Activated B cell treated with CpG ODN at 0.5 μM for 24 hours (primary cell): ENCODE measurements around the gene PGM2. TPM values are rescaled to one million over a fixed set of nuclear protein-coding genes. Genes with fewer than 3 reads are reported as not detected.
A peak's percentile ranks its signal among the peaks of the same experiment; 100 is the strongest.

Experiments
- ATAC-seq: fragments of 200-7000 bp; cut with Tn5 transposase; one replicate; pipeline ENCODE4 v1.10.0; 2021; ENCODE audit warnings: low read depth, mild to moderate bottlenecking, moderate library complexity
- CTCF ChIA-PET: fragments of 350-600 bp; sonication (Branson Sonifier 250); formaldehyde crosslinking; loops from one replicate; lab custom pipeline; 2021; ENCODE audit warnings: antibody characterized with exemption; lab: Charles Lee
- POLR2A ChIA-PET: fragments of 350-600 bp; sonication (Branson Sonifier 250); formaldehyde crosslinking; loops from one replicate; lab custom pipeline; 2021; ENCODE audit warnings: antibody characterized with exemption; lab: Charles Lee
- DNase-seq: peaks from one replicate; pipeline ENCODE4 v3.0.0; 2022
- H3K27ac Mint-ChIP-seq: one replicate; pipeline ENCODE4 v1.8.0; 2020; ENCODE audit warnings: mixed read lengths
- H3K27me3 Mint-ChIP-seq: one replicate; pipeline ENCODE4 v1.8.0; 2021; ENCODE audit warnings: mixed read lengths
- H3K36me3 Mint-ChIP-seq: one replicate; pipeline ENCODE4 v1.8.0; 2021; ENCODE audit warnings: low read depth, mixed read lengths
- H3K4me1 Mint-ChIP-seq: one replicate; pipeline ENCODE4 v1.8.0; 2021; ENCODE audit warnings: mixed read lengths
- H3K4me3 Mint-ChIP-seq: one replicate; pipeline ENCODE4 v1.8.0; 2020; ENCODE audit warnings: mild to moderate bottlenecking, mixed read lengths
- H3K9me3 Mint-ChIP-seq: one replicate; pipeline ENCODE4 v1.8.0; 2020; ENCODE audit warnings: mixed read lengths
- intact Hi-C: fragments of 100-400 bp; cut with micrococcal nuclease; formaldehyde crosslinking; loops from one replicate; pipeline ENCODE4 v1.15.1; 2024
- total RNA-seq: library from RNA; stranded (reverse); gene quantifications from 2 replicates; pipeline ENCODE4 v1.2.3, GENCODE V29; 2022
- TF ChIP-seq, protein P1 (sequence below): fragments of 200-600 bp; IDR thresholded peaks from one replicate; pipeline ENCODE4 v1.8.0; 2022; ENCODE audit warnings: antibody characterized with exemption, mild to moderate bottlenecking

The PGM2 gene
- total RNA-seq, 1 donor from 2014 or later: 26.4 TPM

DNA sequence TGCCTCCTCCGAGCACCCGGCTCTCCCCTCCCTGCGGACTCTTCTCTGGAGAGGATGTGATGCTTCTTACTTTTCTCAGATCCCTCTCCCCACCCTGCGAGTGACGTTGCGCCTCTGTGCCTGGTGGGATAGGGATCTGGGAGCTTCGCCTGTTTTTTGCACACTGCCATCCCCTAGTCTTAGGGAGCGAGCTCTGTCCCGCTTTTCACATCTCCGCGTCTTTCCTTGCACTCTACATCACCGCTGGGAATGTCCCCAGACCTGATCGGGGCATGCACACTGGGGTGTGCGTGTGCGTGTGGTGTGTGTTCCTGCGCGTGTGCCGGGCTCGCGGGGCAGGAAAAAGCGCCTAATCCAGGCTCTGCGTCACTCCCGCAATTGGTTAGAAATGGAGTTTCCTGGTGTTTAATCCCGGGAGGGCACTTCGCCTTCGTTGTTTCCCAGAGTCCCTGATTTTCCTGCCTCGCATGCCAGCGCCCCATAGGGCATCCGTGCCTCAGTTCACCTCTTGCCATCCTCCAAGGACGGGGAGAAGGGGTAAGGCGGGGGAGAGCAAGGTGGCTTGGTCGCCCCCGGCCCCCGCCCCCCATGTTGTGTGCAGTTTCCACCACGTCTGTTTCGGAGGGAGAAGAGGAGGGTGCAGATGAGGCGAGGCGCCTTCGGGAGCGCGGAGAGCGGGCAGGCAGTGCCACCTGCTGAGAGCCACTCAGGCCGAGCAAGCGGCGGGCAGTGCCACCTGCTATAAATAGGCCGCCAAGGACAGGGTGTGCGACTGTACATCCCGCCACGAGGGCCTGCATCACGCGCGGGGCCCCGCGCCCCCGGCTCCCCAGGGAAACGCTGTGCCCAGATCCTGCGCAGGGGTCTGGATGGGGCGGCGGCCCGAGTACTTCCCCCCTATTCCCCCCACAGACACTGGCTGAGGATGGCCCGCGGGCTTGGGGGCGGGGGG is 63.6 kb downstream of the PGM2 start:
- ATAC-seq: peak; percentile 23

DNA sequence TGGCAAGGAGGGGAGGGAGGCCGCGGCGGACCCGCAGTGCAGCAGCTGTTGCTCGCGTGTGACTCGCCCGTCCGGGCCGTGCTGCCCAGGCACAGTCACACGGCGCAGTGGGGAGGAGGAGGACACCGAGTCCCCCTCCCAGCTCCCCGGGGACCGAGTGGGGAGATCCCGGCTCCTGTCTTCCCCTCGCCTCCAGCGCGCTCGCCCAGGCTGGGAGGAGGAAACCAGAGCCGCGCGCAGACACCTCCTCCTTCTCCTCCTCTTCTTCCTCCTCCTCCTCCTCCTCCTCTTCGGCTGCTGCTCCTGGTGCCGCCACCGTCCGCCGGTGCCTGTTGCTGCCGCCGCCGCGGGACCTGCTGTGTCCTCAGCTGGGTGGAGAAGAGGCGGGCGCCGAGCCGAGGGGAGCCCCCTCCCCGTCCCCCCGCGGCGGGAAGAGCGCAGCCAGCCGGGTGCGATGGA is 64.3 kb downstream of the PGM2 start, which contains the start of gene TBC1D1:
Gene TBC1D1, plus strand, starts transcription at position 284 of the 459 bp plus-strand sequence. CDS start 11,012 bp downstream, outside the sequence.
- POLR2A ChIA-PET: interaction anchor here (0.5 to 3.8 kb wide), 15 partner anchors 9 to 1722 kb away, joined by 3 to 48 read pairs (median 4); partner anchors contain the start of gene PGM2
- Mint-ChIP-seq H3K4me1 (peaks cover 50% of the 10 kb centered on the region), H3K27me3 (no peaks in the 10 kb centered on the region), H3K36me3 (peaks cover 4% of the 10 kb centered on the region), H3K4me3 (peak within 1 kb of the TSS; percentile 94), H3K9me3 (no peaks in the 10 kb centered on the region), H3K27ac (peak within 1 kb of the TSS; percentile 97)
- peak; percentile 73 for DNase-seq
- ATAC-seq: peak; percentile 27
- TF ChIP-seq, protein P1, sequence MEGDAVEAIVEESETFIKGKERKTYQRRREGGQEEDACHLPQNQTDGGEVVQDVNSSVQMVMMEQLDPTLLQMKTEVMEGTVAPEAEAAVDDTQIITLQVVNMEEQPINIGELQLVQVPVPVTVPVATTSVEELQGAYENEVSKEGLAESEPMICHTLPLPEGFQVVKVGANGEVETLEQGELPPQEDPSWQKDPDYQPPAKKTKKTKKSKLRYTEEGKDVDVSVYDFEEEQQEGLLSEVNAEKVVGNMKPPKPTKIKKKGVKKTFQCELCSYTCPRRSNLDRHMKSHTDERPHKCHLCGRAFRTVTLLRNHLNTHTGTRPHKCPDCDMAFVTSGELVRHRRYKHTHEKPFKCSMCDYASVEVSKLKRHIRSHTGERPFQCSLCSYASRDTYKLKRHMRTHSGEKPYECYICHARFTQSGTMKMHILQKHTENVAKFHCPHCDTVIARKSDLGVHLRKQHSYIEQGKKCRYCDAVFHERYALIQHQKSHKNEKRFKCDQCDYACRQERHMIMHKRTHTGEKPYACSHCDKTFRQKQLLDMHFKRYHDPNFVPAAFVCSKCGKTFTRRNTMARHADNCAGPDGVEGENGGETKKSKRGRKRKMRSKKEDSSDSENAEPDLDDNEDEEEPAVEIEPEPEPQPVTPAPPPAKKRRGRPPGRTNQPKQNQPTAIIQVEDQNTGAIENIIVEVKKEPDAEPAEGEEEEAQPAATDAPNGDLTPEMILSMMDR: no peak
- CTCF ChIA-PET: interaction anchor here (0.6 to 1.6 kb wide), 4 partner anchors 86 to 1617 kb away, joined by 3 to 5 read pairs (median 4); no protein-coding TSS in a partner anchor
- intact Hi-C loops: loop anchor here (1.0 to 10.0 kb wide), 17 partner anchors 12 to 1746 kb away; partner anchors contain the start of genes ARAP2, PGM2, RELL1 and RFC1

More for the DNA sequence above, 63.6 kb downstream of the PGM2 start:
- CTCF ChIA-PET: interaction anchor here (0.8 kb wide), 1 partner anchor 145 kb away, joined by 3 read pairs; no protein-coding TSS in a partner anchor
- Mint-ChIP-seq H3K27ac (peak overlapping the region; percentile 56), H3K9me3 (no peaks in the 10 kb centered on the region), H3K4me1 (peaks cover 44% of the 10 kb centered on the region), H3K4me3 (peak overlapping the region; percentile 94), H3K36me3 (peaks cover 4% of the 10 kb centered on the region), H3K27me3 (no peaks in the 10 kb centered on the region)
- no peak for DNase-seq
- intact Hi-C loops: loop anchor here (1.0 to 10.0 kb wide), 12 partner anchors 11 to 1747 kb away; partner anchors contain the start of genes ARAP2, RFC1, SMIM14 and TMEM156
- TF ChIP-seq, protein P1: no peak
- POLR2A ChIA-PET: interaction anchor here (0.5 to 3.8 kb wide), 9 partner anchors 8 to 94 kb away, joined by 3 to 48 read pairs (median 4); partner anchors contain the start of gene PGM2

DNA sequence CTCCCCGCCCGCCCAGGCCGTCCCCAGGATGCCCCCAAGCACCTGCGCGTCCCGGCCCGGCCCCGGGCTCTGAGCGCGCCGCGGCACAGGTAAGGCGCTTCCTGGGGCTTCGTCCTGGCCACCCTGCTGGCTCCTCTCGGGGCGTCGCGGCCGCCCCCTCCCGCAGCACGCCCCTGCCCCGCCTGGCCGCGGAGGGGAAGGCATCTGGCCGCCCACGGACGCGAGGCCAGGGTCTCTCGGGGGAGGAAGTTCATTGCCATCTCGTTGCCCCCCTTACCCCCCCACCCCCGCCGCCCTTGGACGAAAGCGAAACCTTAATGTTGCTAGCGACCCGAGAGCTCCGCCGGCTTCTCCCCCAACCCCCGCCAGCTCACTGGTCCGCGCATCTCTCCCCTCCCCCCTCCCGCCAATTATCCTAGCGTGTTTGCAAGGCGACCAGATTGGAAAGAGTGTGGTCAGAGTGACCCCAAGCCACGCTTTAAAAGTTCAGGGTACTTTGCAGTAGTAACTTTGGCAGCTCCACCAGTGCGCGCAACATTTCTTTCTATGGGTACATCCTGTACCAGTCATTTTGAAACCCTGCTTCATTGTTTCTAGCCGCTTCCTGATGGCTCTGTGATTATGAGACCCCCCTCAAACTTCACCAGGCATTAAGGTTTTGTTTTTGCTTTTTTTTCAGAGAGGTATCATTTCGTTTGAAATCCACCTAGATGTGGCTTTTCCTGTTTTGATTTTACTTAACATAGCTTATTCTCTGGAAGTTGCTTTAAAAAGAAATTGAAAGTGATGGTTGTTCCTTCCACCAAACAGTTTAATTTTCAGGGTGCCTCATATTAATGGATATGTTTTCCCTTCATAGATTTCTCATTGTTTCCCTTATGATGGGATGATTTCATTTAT is 65.0 kb downstream of the PGM2 start:
- Mint-ChIP-seq H3K9me3 (no peaks in the 10 kb centered on the region), H3K4me3 (peak overlapping the region; percentile 94), H3K27me3 (no peaks in the 10 kb centered on the region), H3K36me3 (peaks cover 4% of the 10 kb centered on the region), H3K27ac (peak overlapping the region; percentile 97), H3K4me1 (peaks cover 57% of the 10 kb centered on the region)
- ChIA-PET CTCF (interaction anchor here (0.6 to 1.6 kb wide), 6 partner anchors 66 to 1616 kb away, joined by 3 to 5 read pairs (median 4); no protein-coding TSS in a partner anchor), POLR2A (interaction anchor here (0.6 to 3.8 kb wide), 19 partner anchors 10 to 1723 kb away, joined by 3 to 48 read pairs (median 5); partner anchors contain the start of gene PGM2)
- peak; percentile 47 for ATAC-seq
- intact Hi-C loops: loop anchor here (1.0 to 10.0 kb wide), 17 partner anchors 15 to 1746 kb away; partner anchors contain the start of genes ARAP2, PGM2, RELL1 and RFC1
- TF ChIP-seq, protein P1: no peak
- DNase-seq: no peak

DNA sequence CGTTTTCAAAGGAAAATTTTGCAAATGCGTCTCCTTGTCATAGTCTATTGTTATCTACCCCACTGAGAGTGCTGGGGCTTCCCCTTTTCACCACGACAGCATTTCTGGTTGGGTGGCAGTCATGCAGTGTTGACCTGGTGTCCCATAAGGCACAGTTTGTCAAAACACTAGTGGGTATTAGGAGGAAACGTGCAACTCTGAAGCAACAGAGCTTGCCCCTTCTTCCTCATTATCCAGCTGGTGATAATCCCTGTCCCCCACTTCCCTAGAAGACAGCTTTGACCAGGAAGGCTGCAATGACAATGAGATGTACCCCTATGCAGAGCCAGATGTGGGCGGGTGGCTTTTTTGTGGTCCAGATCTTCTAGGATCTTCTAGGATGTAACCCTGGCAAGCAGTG is 66.2 kb downstream of the PGM2 start:
- peak overlapping the region; percentile 94 for H3K4me3 Mint-ChIP-seq
- peak overlapping the region; percentile 97 for H3K27ac Mint-ChIP-seq
- ATAC-seq (peak; percentile 65), DNase-seq (peak; percentile 41)
- no peaks in the 10 kb centered on the region for H3K27me3 Mint-ChIP-seq
- H3K36me3 Mint-ChIP-seq: peaks cover 4% of the 10 kb centered on the region
- TF ChIP-seq, protein P1: no peak
- intact Hi-C loops: loop anchor here (1.0 to 10.0 kb wide), 10 partner anchors 14 to 1745 kb away; partner anchors contain the start of genes ARAP2, RFC1, SMIM14 and TMEM156
- ChIA-PET POLR2A (interaction anchor here (0.9 to 3.8 kb wide), 5 partner anchors 40 to 1746 kb away, joined by 4 to 48 read pairs (median 9); partner anchors contain the start of genes PGM2 and SMIM14), CTCF (interaction anchor here (0.6 to 1.6 kb wide), 3 partner anchors 86 to 290 kb away, joined by 3 to 5 read pairs (median 3); no protein-coding TSS in a partner anchor)
- no peaks in the 10 kb centered on the region for H3K9me3 Mint-ChIP-seq
- peaks cover 66% of the 10 kb centered on the region for H3K4me1 Mint-ChIP-seq
